GM19043 (cell line): ENCODE measurements around the gene MCF2L.
"Not testable (repeated sequence)": the region's sequence is repeated elsewhere in the genome, so short reads cannot be mapped to it uniquely, and the experiment has no call there.

Experiments
- ATAC-seq: cut with Tn5 transposase; IDR thresholded peaks from one replicate; pipeline ENCODE4 v1.9.1; 2021; ENCODE audit warnings: low read depth; ENCODE audit not compliant: unreplicated experiment

Gene MCF2L

GRCh38 chr13:113076681-113077401 is 107.8 kb downstream of the MCF2L start:
- no peak for ATAC-seq

- no peak for ATAC-seq
Observed at GRCh38 chr13:113077566-113077952, 108.5 kb downstream of the MCF2L start.

GRCh38 chr13:113077953-113078901 is 109.2 kb downstream of the MCF2L start:
- ATAC-seq: no peak

- no peak for ATAC-seq
Observed at GRCh38 chr13:113078902-113079780, 110.1 kb downstream of the MCF2L start.

GRCh38 chr13:113079781-113080080 is 110.7 kb downstream of the MCF2L start:
- not testable (repeated sequence) for ATAC-seq

DNA sequence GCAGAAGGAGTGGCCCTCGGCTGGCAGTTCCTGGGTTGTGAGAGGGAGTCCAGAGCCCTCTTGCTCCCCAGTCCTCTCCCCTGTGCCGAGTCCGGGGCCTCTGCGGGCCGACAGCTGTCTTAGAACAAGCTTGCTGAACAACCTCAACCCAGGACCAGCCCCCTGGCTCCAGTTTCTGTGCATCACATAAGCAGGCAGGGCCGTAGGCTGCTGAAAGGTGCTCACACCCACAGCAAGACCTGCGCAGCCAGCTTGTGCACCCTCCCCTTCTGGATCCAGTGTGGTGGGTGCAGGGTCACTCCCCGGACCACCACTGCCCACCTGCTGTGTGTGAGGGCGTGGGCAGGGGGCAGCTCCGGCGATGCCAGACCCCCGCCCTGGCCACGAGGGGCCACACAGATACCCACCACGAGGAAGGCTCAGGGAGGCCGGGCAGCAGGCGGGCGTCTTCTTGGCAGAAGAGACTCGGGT is 111.4 kb downstream of the MCF2L start:
- ATAC-seq: no peak

DNA sequence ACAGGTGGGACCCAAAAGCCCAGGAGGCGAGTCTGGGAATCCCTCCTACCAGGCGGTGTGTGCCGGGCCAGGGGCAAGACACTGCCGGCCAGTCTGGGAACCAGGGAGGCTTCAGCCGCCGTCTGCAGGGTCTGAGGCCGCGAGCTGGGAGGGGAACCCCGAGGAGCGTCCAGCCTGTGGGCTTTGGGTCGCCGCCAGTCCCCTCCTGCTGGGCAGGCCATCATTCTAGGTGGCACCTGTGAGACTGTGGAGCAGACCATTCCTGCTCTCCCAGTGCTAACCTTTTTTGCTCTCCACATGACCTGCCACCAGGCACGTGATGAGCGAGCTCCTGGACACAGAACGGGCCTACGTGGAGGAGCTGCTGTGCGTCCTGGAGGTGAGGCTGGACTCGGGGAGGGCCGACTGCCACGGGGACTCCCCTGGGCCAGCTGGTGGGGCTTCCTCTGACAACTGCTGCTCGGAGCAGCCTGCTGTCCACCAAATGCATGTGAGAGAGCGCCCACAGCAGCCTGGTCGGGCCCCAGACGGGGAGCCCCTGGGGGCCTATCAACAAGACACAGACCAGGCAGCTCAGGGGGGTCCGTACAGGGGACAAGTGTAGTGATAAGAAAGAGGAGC is 112.0 kb downstream of the MCF2L start:
- ATAC-seq: no peak

GRCh38 chr13:113082198-113083021 is 113.4 kb downstream of the MCF2L start:
- no peak for ATAC-seq

GRCh38 chr13:113083022-113083373 is 114.0 kb downstream of the MCF2L start:
- ATAC-seq: no peak

DNA sequence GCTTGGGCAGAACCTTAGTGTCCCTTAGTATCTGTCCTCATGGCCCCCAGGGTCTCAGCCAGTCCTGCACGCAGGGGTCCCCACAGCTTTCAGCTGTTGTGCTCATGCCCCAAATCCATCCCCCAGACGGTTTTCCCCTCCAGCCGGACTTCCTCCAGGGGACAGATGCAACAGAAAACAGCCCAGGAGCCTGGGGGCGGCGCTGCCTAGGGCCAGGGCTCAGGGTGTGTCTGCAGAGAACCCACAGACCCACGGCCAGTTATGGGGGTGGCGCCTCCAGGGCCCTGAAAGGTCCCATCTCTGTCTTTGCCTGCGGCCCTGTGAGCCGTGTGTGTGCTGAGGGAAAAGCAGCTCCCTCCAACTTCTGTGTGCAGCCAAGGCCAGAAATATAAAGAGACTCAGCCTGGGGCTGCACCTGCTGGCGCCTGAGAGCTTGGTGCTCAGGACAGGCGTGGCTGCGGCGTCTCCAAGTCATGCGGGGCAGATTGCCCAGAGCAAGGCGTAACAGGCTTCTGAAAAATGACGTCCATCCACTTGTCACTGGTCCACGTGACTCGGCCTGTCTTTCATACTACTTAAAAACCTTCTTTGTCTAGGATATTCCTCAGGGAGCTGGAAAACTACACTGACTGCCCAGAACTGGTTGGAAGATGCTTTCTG is 114.5 kb downstream of the MCF2L start:
- ATAC-seq: no peak

DNA sequence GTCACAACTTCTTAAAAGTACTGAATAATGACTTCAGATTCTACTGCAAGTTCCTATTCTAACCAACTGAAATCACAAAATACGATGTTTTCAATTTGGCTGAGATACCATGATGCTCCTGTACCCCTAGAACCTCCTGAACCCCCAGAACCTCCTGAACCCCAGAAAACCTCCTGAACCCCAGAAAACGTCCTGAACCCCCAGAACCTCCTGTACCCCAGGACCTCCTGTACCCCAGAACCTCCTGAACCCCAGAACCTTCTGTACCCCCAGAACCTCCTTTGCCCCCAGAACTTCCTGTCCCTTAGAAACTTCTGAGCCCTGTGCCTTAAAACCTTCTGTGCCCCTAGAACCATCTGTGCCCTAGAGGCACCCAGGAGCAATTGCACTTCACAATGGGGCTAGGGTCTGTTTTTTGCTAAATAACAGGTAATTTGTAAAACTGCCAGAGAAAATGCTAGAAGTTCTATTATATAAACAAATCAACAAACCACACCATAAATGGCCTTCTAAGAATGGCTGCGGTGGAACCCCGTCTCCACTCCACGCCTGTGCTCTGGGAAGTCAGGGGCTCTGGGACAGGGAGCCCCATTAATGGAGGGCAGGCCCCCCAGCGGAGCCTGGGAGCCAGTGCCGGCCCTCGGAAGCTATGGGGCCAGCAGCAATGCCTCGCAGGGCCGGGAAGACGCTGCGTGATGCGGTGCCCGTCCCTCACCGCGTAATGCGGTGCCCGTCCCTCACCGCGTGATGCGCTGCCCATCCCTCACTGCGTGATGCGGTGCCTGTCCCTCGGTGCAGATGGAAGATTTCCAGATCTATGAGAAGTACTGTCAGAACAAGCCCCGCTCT is 115.3 kb downstream of the MCF2L start:
- no peak for ATAC-seq

DNA sequence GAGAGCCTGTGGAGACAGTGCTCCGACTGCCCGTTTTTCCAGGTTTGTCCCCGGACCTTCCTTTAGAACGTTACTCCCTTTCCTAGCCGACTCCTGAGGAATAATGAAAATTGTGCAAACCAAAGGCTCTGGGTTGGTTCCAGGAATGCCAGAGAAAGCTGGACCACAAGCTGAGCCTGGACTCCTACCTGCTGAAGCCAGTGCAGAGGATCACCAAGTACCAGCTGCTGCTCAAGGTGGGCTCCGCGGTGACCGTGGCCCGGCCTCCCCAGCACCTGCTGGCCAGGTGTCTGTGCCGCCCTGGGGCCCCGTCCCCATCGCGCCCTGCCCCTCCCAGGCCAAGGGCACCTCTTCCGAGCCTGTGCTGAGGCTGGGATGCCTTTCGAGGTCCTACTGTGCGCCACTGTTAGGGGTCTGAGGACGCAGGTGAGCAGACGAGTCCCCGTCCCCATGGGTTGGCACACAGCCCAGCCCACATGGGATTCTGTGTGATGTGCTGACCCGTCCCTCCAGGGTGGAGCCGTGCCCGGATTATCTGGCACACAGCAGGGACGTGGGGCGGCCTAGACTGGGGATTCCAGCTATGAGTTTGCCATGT is 116.0 kb downstream of the MCF2L start:
- ATAC-seq: no peak

DNA sequence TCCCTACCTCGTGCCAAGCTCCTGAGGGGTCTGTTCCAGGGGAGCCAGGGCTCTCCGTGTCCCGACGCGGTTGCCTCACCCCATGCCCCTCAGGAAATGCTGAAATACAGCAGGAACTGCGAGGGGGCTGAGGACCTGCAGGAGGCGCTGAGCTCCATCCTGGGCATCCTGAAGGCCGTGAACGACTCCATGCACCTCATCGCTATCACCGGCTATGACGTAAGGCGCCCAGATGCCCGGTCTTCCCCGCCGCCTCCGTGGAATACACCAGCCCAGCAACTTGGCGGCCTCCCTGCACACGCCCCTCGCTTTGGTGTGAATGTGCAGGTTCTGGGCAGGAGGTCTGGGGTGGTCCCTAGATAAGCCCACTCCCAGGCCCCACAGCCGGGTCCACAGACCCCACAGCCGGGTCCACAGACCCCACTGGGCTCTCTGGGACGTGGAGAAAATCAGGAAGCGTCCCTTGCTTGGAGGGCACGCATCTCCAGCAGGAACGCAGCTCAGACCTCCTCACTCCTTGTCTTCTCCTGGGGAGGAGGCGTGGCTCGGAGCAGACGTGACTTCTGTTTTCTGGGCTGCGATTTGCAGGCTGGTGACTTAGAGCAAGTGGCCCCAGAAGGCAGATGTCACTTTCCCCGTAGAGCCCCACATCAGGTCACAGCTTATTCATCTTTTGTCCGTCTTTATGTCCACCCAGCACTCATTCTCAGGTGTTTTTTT is 117.2 kb downstream of the MCF2L start:
- no peak for ATAC-seq

DNA sequence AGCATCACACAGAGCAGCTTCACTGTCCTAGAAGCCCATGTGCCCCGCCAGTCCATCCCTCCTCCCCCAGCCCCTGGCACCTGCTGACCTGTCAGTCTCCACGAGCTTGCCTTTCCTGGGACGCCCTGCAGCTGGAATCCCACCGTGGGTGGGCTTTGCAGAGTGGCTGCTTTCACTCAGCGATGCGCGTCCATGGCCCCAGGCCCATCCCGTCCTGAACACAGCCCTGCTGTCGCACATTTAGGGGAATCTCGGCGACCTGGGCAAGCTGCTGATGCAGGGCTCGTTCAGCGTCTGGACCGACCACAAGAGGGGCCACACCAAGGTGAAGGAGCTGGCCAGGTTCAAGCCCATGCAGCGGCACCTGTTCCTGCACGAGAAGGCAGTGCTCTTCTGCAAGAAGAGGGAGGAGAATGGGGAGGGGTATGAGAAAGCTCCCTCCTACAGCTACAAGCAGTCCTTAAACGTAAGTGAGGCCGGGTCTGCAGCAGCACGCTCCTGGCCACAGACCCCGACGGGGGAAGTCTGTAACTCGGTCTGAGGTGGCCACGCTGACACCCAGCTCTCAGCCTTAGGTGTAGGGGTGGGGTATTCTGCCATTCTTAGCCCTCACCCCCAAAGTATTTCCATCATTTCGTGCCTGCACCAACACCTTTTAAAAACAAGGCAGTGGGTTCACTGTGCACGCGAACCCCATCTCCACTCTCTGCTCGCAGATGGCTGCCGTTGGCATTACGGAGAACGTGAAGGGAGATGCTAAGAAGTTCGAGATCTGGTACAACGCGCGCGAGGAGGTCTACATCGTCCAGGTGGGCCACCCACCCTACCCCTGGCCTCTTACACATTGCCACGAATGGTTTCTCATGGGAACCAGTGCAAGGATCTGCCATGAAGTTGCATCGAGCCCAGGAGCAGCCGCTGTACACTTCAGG is 118.2 kb downstream of the MCF2L start:
- no peak for ATAC-seq

DNA sequence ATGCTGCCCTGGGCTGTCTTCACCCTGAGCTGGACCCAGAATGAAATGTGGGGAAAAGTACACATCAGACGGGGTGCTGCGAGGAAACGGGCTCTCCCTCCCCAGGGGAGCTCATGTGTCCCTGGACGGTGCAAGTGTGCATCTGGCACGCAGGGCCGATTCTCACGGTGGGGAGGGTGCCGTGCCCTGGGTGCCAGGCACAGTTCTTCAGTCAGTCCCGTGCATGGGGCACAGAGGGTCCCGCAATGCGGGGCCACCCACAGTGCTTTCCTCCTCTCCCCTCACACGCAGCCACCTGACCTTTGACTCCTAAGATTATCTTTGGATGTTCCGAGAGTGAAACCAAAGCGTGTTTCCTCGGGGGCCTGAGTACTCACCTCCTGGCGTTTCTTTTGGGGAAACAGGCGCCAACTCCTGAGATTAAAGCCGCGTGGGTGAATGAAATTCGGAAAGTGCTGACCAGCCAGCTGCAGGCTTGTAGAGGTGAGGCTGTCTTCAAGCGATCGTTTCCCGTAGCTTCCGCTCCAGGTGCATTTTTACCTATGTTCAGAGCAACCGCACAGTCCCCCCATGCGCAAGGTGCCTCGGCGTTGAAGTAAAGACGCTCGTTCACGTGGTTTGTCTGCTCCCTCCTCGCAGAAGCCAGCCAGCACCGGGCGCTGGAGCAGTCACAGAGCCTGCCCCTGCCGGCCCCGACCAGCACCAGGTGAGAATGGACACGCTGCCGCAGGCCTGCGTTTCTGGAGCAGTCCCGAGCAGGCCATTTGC is 119.1 kb downstream of the MCF2L start:
- no peak for ATAC-seq

- ATAC-seq: no peak
Observed at GRCh38 chr13:113088691-113089020, 119.6 kb downstream of the MCF2L start.
